ENCODE data around the gene STK32A.

Gene STK32A

GRCh38 chr5:147381555-147381954 lies 146.7 kb downstream of the STK32A start:
- in situ Hi-C loops (cut with HindIII; ENCODE audit: low pct_ligation_motif_present, low sequenced_read_pairs): no loop called here
- no peaks in the 10 kb centered on the region for H3K27me3 ChIP-seq (replicated peaks)
- H3K4me3 ChIP-seq (ENCODE audit: low read depth, low read length): no peak overlapping the region
- no peak for TF ChIP-seq CTCF (IDR thresholded peaks at IDR 0.05; ENCODE audit: low read depth, low read length, missing control alignments)
- no peak for DNase-seq
- H3K36me3 ChIP-seq (replicated peaks): no peaks in the 10 kb centered on the region
- H3K27ac ChIP-seq: no peak overlapping the region

GRCh38 chr5:147382776-147383175 lies 147.9 kb downstream of the STK32A start:
- Histone ChIP-seq H3K27me3 (replicated peaks) (no peaks in the 10 kb centered on the region), H3K36me3 (replicated peaks) (no peaks in the 10 kb centered on the region), H3K4me3 (ENCODE audit: low read depth, low read length) (peak overlapping the region; percentile 12), H3K27ac (no peak overlapping the region)
- in situ Hi-C loops (cut with HindIII; ENCODE audit: low pct_ligation_motif_present, low sequenced_read_pairs): no loop called here
- no peak for TF ChIP-seq CTCF (IDR thresholded peaks at IDR 0.05; ENCODE audit: low read depth, low read length, missing control alignments)
- DNase-seq: no peak

GRCh38 chr5:147384346-147385193 lies 149.7 kb downstream of the STK32A start:
- no peak for TF ChIP-seq CTCF (IDR thresholded peaks at IDR 0.05; ENCODE audit: low read depth, low read length, missing control alignments)
- DNase-seq: no peak
- H3K36me3 ChIP-seq (replicated peaks): no peaks in the 10 kb centered on the region
- H3K27me3 ChIP-seq (replicated peaks): no peaks in the 10 kb centered on the region
- H3K4me3 ChIP-seq (ENCODE audit: low read depth, low read length): no peak overlapping the region
- in situ Hi-C loops (cut with HindIII; ENCODE audit: low pct_ligation_motif_present, low sequenced_read_pairs): no loop called here
- no peak overlapping the region for H3K27ac ChIP-seq

- no peak overlapping the region for H3K4me3 ChIP-seq (ENCODE audit: low read depth, low read length)
- H3K27me3 ChIP-seq (replicated peaks): no peaks in the 10 kb centered on the region
- in situ Hi-C loops (cut with HindIII; ENCODE audit: low pct_ligation_motif_present, low sequenced_read_pairs): no loop called here
- TF ChIP-seq CTCF (IDR thresholded peaks at IDR 0.05; ENCODE audit: low read depth, low read length, missing control alignments): no peak
- H3K27ac ChIP-seq: no peak overlapping the region
- no peaks in the 10 kb centered on the region for H3K36me3 ChIP-seq (replicated peaks)
- DNase-seq: no peak
These were observed 152.3 kb downstream of the STK32A start for GRCh38 chr5:147387109-147387508.

GRCh38 chr5:147388184-147389108 lies 153.6 kb downstream of the STK32A start:
- H3K27me3 ChIP-seq (replicated peaks): no peaks in the 10 kb centered on the region
- no peak for TF ChIP-seq CTCF (IDR thresholded peaks at IDR 0.05; ENCODE audit: low read depth, low read length, missing control alignments)
- H3K4me3 ChIP-seq (ENCODE audit: low read depth, low read length): no peak overlapping the region
- no peak overlapping the region for H3K27ac ChIP-seq
- DNase-seq: no peak
- in situ Hi-C loops (cut with HindIII; ENCODE audit: low pct_ligation_motif_present, low sequenced_read_pairs): no loop called here
- no peaks in the 10 kb centered on the region for H3K36me3 ChIP-seq (replicated peaks)

All from brain microvascular endothelial cell (primary cell).